Activated CD8-positive, alpha-beta memory T cell treated with anti-CD3 and anti-CD28 coated beads, Interleukin-2, amount 50 U/mL, for 4 hours (primary cell): ENCODE results near the gene SLC29A2.
"Not testable (repeated sequence)": the region's sequence is repeated elsewhere in the genome, so short reads cannot be mapped to it uniquely, and the experiment has no call there.

Experiments used
- DNase-seq: peaks from one replicate; pipeline ENCODE4 v3.0.0-alpha.2; 2020

The SLC29A2 gene

GRCh38 chr11:66371627-66372415 is at the start of gene SLC29A2:
TSS of gene SLC29A2 (minus strand) at chr11:66371760. CDS start at chr11:66371591, 169 bp downstream.
- peak; percentile 79 for DNase-seq

GRCh38 chr11:66420671-66421476 is 49.3 kb upstream of the SLC29A2 start, which contains the start of gene NPAS4:
TSS of gene NPAS4 (plus strand) at chr11:66421035. CDS start at chr11:66421180, 145 bp downstream.
- no peak for DNase-seq

- no peak for DNase-seq
These were observed 48.3 kb upstream of the SLC29A2 start for GRCh38 chr11:66419825-66420224.

- no peak for DNase-seq
These were observed 47.4 kb upstream of the SLC29A2 start for GRCh38 chr11:66418986-66419308.

- peak; percentile 53 for DNase-seq
These were observed 46.8 kb upstream of the SLC29A2 start for GRCh38 chr11:66418168-66418985.

- no peak for DNase-seq
These were observed 45.4 kb upstream of the SLC29A2 start for GRCh38 chr11:66417000-66417399.

- no peak for DNase-seq
These were observed 43.9 kb upstream of the SLC29A2 start for GRCh38 chr11:66415423-66415822.

GRCh38 chr11:66414120-66414934 is 42.8 kb upstream of the SLC29A2 start:
- DNase-seq: no peak

GRCh38 chr11:66413167-66413566 is 41.6 kb upstream of the SLC29A2 start:
- DNase-seq: no peak

- DNase-seq: no peak
These were observed 40.5 kb upstream of the SLC29A2 start for GRCh38 chr11:66412110-66412509.

GRCh38 chr11:66411323-66411722 is 39.8 kb upstream of the SLC29A2 start:
- no peak for DNase-seq

- DNase-seq: no peak
These were observed 38.6 kb upstream of the SLC29A2 start for GRCh38 chr11:66410191-66410590.

GRCh38 chr11:66409226-66409625 is 37.7 kb upstream of the SLC29A2 start:
- DNase-seq: no peak

- DNase-seq: peak; percentile 96
These were observed 37.1 kb upstream of the SLC29A2 start for GRCh38 chr11:66408488-66409214.

GRCh38 chr11:66407651-66408050 is 36.1 kb upstream of the SLC29A2 start:
- DNase-seq: no peak

GRCh38 chr11:66393954-66394353 is 22.4 kb upstream of the SLC29A2 start:
- DNase-seq: no peak

- no peak for DNase-seq
These were observed 19.8 kb upstream of the SLC29A2 start for GRCh38 chr11:66391322-66391721.

- DNase-seq: peak; percentile 68
These were observed 17.3 kb upstream of the SLC29A2 start for GRCh38 chr11:66388780-66389386.

GRCh38 chr11:66386171-66387069 is 14.9 kb upstream of the SLC29A2 start:
- DNase-seq: peak; percentile 86

- not testable (repeated sequence) for DNase-seq
These were observed 12.8 kb upstream of the SLC29A2 start for GRCh38 chr11:66384316-66384715.
